ENCODE data around the gene OLIG2.

Gene OLIG2

DNA sequence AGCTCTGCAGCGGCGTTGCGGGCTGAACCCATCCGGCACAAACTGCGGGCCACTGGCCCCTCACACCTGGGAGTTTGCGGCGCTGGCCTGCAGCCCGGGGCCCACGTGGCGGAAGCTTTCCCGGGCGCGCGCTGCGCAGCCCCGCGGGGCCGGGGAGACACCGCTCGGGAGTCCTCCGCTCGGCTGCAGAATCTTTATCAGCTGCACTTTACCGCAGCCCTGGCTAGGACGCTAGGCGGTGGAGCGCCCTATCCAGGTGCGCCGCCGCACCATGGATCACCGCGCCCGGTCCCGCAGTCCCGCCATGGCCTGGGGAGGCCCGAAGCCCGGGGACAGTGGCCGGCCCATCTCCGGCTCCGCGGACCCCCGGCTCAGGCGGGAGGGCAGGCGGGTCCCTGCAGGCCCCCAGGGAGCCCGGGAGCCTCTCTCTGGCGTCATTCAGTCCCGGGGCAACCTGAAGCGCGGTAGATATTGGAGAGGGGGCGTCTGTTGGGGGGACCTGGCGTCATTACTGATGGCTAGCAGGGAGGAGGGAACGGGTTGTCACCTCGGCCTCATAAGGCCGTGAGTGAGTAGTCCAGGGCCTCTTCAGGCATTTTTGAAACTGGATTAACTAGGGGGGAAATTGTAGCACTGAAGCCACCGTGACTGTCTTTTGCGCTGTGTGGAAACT, 5.7 kb upstream of the OLIG2 start:
- no peak for DNase-seq (ENCODE audit: low read depth, low spot score)

- DNase-seq (ENCODE audit: low read depth, low spot score), result no peak
Observed at GRCh38 chr21:33020558-33021100, 5.1 kb upstream of the OLIG2 start.

DNA sequence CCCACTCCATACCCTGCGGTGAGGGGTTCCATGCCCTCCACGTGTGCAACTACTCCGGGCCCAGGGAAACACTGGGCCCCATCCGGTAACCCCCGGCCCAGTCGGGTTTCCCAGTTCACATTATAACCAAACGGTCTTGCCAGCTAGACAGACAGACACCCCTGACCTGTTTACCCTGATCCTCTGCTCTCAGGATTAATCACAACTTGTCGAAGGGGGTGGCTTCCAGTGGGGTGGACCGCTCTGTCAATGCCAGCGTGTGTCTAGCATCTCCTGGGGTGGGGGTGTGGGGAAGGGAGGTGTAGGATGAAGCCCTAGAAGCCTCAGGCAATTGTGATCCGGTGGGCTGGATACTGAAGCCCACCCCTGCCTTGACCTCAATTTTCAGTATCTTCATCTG, 4.6 kb upstream of the OLIG2 start:
- DNase-seq (ENCODE audit: low read depth, low spot score), result no peak

GRCh38 chr21:33021667-33022066, 4.1 kb upstream of the OLIG2 start:
- DNase-seq (ENCODE audit: low read depth, low spot score), result no peak

GRCh38 chr21:33022489-33022827, 3.3 kb upstream of the OLIG2 start:
- no peak for DNase-seq (ENCODE audit: low read depth, low spot score)

DNA sequence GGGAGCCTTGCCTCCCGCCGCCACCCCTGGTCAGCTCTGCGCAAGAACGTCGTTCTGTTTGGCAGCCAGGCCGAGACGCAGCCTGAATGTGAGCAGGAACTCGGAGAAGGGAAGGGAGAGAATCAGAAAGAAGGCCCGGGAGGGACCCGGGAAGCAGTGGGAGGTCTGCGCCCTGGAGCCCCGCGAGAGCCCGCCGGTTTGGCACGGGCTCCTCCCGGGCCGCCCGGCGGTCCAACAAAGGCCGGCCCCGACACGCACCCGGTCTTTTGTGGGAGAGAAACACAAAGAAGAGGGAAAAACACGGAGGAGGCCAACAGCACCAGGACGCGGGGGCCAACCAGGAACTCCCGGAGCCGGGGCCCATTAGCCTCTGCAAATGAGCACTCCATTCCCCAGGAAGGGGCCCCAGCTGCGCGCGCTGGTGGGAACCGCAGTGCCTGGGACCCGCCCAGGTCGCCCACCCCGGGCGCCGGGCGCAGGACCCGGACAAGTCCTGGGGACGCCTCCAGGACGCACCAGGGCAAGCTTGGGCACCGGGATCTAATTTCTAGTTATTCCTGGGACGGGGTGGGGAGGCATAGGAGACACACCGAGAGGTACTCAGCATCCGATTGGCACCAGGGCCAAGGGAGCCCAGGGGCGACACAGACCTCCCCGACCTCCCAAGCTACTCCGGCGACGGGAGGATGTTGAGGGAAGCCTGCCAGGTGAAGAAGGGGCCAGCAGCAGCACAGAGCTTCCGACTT, 2.7 kb upstream of the OLIG2 start:
- DNase-seq (ENCODE audit: low read depth, low spot score), result no peak

GRCh38 chr21:33023574-33024200, 2.0 kb upstream of the OLIG2 start:
- DNase-seq (ENCODE audit: low read depth, low spot score), result no peak

DNA sequence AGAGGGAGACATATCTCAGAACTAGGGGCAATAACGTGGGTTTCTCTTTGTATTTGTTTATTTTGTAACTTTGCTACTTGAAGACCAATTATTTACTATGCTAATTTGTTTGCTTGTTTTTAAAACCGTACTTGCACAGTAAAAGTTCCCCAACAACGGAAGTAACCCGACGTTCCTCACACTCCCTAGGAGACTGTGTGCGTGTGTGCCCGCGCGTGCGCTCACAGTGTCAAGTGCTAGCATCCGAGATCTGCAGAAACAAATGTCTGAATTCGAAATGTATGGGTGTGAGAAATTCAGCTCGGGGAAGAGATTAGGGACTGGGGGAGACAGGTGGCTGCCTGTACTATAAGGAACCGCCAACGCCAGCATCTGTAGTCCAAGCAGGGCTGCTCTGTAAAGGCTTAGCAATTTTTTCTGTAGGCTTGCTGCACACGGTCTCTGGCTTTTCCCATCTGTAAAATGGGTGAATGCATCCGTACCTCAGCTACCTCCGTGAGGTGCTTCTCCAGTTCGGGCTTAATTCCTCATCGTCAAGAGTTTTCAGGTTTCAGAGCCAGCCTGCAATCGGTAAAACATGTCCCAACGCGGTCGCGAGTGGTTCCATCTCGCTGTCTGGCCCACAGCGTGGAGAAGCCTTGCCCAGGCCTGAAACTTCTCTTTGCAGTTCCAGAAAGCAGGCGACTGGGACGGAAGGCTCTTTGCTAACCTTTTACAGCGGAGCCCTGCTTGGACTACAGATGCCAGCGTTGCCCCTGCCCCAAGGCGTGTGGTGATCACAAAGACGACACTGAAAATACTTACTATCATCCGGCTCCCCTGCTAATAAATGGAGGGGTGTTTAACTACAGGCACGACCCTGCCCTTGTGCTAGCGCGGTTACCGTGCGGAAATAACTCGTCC, 1.3 kb upstream of the OLIG2 start:
- no peak for DNase-seq (ENCODE audit: low read depth, low spot score)

GRCh38 chr21:33025106-33025488, 638 bp upstream of the OLIG2 start:
- no peak for DNase-seq (ENCODE audit: low read depth, low spot score)

DNA sequence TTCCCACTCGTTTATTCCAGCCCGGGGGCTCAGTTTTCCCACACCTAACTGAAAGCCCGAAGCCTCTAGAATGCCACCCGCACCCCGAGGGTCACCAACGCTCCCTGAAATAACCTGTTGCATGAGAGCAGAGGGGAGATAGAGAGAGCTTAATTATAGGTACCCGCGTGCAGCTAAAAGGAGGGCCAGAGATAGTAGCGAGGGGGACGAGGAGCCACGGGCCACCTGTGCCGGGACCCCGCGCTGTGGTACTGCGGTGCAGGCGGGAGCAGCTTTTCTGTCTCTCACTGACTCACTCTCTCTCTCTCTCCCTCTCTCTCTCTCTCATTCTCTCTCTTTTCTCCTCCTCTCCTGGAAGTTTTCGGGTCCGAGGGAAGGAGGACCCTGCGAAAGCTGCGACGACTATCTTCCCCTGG, 716 bp downstream of the OLIG2 start:
- no peak for DNase-seq (ENCODE audit: low read depth, low spot score)

GRCh38 chr21:33026878-33027400, 1.2 kb downstream of the OLIG2 start:
- DNase-seq (ENCODE audit: low read depth, low spot score), result no peak

DNA sequence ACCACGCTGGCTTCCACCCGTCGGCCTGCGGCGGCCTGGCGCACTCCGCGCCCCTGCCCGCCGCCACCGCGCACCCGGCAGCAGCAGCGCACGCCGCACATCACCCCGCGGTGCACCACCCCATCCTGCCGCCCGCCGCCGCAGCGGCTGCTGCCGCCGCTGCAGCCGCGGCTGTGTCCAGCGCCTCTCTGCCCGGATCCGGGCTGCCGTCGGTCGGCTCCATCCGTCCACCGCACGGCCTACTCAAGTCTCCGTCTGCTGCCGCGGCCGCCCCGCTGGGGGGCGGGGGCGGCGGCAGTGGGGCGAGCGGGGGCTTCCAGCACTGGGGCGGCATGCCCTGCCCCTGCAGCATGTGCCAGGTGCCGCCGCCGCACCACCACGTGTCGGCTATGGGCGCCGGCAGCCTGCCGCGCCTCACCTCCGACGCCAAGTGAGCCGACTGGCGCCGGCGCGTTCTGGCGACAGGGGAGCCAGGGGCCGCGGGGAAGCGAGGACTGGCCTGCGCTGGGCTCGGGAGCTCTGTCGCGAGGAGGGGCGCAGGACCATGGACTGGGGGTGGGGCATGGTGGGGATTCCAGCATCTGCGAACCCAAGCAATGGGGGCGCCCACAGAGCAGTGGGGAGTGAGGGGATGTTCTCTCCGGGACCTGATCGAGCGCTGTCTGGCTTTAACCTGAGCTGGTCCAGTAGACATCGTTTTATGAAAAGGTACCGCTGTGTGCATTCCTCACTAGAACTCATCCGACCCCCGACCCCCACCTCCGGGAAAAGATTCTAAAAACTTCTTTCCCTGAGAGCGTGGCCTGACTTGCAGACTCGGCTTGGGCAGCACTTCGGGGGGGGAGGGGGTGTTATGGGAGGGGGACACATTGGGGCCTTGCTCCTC, 1.9 kb downstream of the OLIG2 start:
- DNase-seq (ENCODE audit: low read depth, low spot score), result no peak

- no peak for DNase-seq (ENCODE audit: low read depth, low spot score)
Observed at GRCh38 chr21:33028287-33028670, 2.5 kb downstream of the OLIG2 start.

GRCh38 chr21:33028773-33029384, 3.1 kb downstream of the OLIG2 start:
- DNase-seq (ENCODE audit: low read depth, low spot score), result no peak

- no peak for DNase-seq (ENCODE audit: low read depth, low spot score)
Observed at GRCh38 chr21:33029385-33029921, 3.7 kb downstream of the OLIG2 start.

- DNase-seq (ENCODE audit: low read depth, low spot score), result no peak
Observed at GRCh38 chr21:33029975-33030461, 4.3 kb downstream of the OLIG2 start.

GRCh38 chr21:33030633-33031032, 4.9 kb downstream of the OLIG2 start:
- DNase-seq (ENCODE audit: low read depth, low spot score), result no peak

DNA sequence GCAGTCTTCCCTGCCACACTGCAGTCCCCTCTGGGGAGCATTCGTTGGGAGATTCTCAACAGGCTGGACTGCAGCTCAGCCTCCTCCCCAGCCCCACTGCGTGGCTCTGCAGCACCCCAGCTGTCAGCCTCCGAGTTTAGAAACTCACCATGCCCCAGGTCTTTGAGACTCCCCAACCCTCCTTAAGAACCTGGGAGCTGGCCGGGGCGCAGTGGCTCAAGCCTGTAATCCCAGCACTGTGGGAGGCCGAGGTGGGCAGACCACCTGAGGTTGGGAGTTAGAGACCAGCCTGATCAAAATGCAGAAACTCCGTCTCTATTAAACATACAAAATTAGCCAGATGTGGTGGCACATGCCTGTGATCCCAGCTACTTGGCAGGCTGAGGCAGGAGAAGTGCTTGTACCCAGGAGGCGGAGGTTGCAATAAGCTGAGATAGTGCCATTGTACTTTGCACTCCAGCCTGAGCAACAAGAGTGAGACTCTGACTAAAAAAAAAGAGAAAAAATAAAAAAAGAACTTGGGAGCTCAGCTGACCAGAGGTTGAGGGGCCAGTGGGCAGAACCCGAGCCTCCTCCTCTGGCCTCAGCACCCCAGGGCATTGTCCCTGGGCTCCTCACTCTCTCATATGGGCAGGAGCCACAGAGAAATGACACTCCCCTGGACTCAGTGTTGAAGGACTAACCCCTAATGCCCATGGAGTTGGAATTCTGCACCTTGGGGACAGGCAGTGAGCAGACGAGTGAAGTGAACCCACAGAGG, 5.6 kb downstream of the OLIG2 start:
- DNase-seq (ENCODE audit: low read depth, low spot score), result no peak
